IPS-20b (cell line): ENCODE results near the gene MCUR1.
A peak's percentile ranks its signal among the peaks of the same experiment; 100 is the strongest.
"Not testable (repeated sequence)": the region's sequence is repeated elsewhere in the genome, so short reads cannot be mapped to it uniquely, and the experiment has no call there.

Experiments
- H3K27ac ChIP-seq: one replicate; pipeline ENCODE4 v1.5.1; 2013; ENCODE audit warnings: low read length
- H3K27me3 ChIP-seq: 2 replicates; pipeline ENCODE4 v1.6.1; 2013; ENCODE audit warnings: mild to moderate bottlenecking, low read length, inconsistent platforms; ENCODE audit not compliant: insufficient read depth
- H3K36me3 ChIP-seq: 2 replicates; pipeline ENCODE4 v1.6.1; 2013; ENCODE audit warnings: low read depth, mild to moderate bottlenecking, inconsistent platforms, low read length, moderate library complexity; ENCODE audit not compliant: insufficient read depth
- H3K4me1 ChIP-seq: 2 replicates; pipeline ENCODE4 v1.6.1; 2013; ENCODE audit warnings: mild to moderate bottlenecking, control low read depth, inconsistent platforms, low read length, moderate library complexity; ENCODE audit not compliant: insufficient read depth
- H3K4me3 ChIP-seq: 2 replicates; pipeline ENCODE4 v1.5.1; 2013; ENCODE audit warnings: mild to moderate bottlenecking, low read length, inconsistent platforms
- H3K9ac ChIP-seq: 2 replicates; pipeline ENCODE4 v1.6.1; 2013; ENCODE audit warnings: low read depth, mild to moderate bottlenecking, inconsistent platforms, low read length, moderate library complexity
- H3K9me3 ChIP-seq: 2 replicates; pipeline ENCODE4 v1.6.1; 2013; ENCODE audit warnings: mild to moderate bottlenecking, low read depth, low read length, inconsistent platforms; ENCODE audit not compliant: insufficient read depth

MCUR1 gene

GRCh38 chr6:13814176-13814937 lies at the start of gene MCUR1:
Gene MCUR1, minus strand, starts transcription at chr6:13814557. Its CDS starts 128 bp downstream, at chr6:13814429.
- Histone ChIP-seq H3K36me3 (no peaks in the 10 kb centered on the region; the same call in 1 of the 2 replicates), H3K9ac (peak within 1 kb of the TSS; percentile 83), H3K4me1 (peaks cover 8% of the 10 kb centered on the region), H3K27me3 (no peaks in the 10 kb centered on the region), H3K9me3 (no peaks in the 10 kb centered on the region), H3K4me3 (peak within 1 kb of the TSS; percentile 84), H3K27ac (peak within 1 kb of the TSS; percentile 81)

GRCh38 chr6:13863699-13864155 lies 49.4 kb upstream of the MCUR1 start:
- no peak overlapping the region for H3K9ac ChIP-seq
- H3K27me3 ChIP-seq: no peaks in the 10 kb centered on the region; the same call in 1 of the 2 replicates
- no peaks in the 10 kb centered on the region for H3K36me3 ChIP-seq
- no peak overlapping the region for H3K27ac ChIP-seq
- H3K9me3 ChIP-seq: peaks cover 4% of the 10 kb centered on the region; the same call in 1 of the 2 replicates
- no peaks in the 10 kb centered on the region for H3K4me1 ChIP-seq
- H3K4me3 ChIP-seq: no peak overlapping the region

- not testable (repeated sequence) for H3K27me3 ChIP-seq, H3K27ac ChIP-seq, H3K9ac ChIP-seq, H3K9me3 ChIP-seq, H3K4me1 ChIP-seq, H3K36me3 ChIP-seq
- H3K4me3 ChIP-seq: peak overlapping the region; percentile 40; the same call in 1 of the 2 replicates
Measured at GRCh38 chr6:13860556-13861185, 46.3 kb upstream of the MCUR1 start.

GRCh38 chr6:13859871-13860555 lies 45.7 kb upstream of the MCUR1 start:
- H3K36me3 ChIP-seq: no peaks in the 10 kb centered on the region
- H3K9me3 ChIP-seq: peaks cover 4% of the 10 kb centered on the region; the same call in 1 of the 2 replicates
- no peak overlapping the region for H3K9ac ChIP-seq
- peak overlapping the region; percentile 40; the same call in 1 of the 2 replicates for H3K4me3 ChIP-seq
- H3K27me3 ChIP-seq: no peaks in the 10 kb centered on the region; the same call in 1 of the 2 replicates
- H3K4me1 ChIP-seq: no peaks in the 10 kb centered on the region
- H3K27ac ChIP-seq: no peak overlapping the region

- H3K9ac ChIP-seq: no peak overlapping the region
- H3K27me3 ChIP-seq: no peaks in the 10 kb centered on the region; the same call in 1 of the 2 replicates
- H3K9me3 ChIP-seq: no peaks in the 10 kb centered on the region
- no peaks in the 10 kb centered on the region for H3K36me3 ChIP-seq
- no peak overlapping the region for H3K4me3 ChIP-seq
- H3K4me1 ChIP-seq: no peaks in the 10 kb centered on the region
- H3K27ac ChIP-seq: no peak overlapping the region
Measured at GRCh38 chr6:13854716-13855250, 40.4 kb upstream of the MCUR1 start.

GRCh38 chr6:13853871-13854270 lies 39.5 kb upstream of the MCUR1 start:
- Histone ChIP-seq H3K36me3 (no peaks in the 10 kb centered on the region), H3K4me3 (no peak overlapping the region), H3K4me1 (peaks cover 3% of the 10 kb centered on the region), H3K9me3 (no peaks in the 10 kb centered on the region), H3K9ac (no peak overlapping the region), H3K27me3 (no peaks in the 10 kb centered on the region), H3K27ac (no peak overlapping the region)

- Histone ChIP-seq H3K27ac (no peak overlapping the region), H3K27me3 (no peaks in the 10 kb centered on the region), H3K36me3 (no peaks in the 10 kb centered on the region), H3K4me3 (no peak overlapping the region), H3K9ac (no peak overlapping the region), H3K4me1 (peaks cover 21% of the 10 kb centered on the region), H3K9me3 (no peaks in the 10 kb centered on the region)
Measured at GRCh38 chr6:13851803-13852202, 37.4 kb upstream of the MCUR1 start.

- Histone ChIP-seq H3K9me3 (no peaks in the 10 kb centered on the region), H3K4me3 (no peak overlapping the region), H3K27me3 (no peaks in the 10 kb centered on the region), H3K36me3 (no peaks in the 10 kb centered on the region), H3K27ac (no peak overlapping the region), H3K9ac (no peak overlapping the region), H3K4me1 (peaks cover 21% of the 10 kb centered on the region)
Measured at GRCh38 chr6:13851330-13851729, 37.0 kb upstream of the MCUR1 start.

- H3K9ac ChIP-seq, H3K36me3 ChIP-seq, H3K4me3 ChIP-seq, H3K27ac ChIP-seq, H3K9me3 ChIP-seq, H3K27me3 ChIP-seq: not testable (repeated sequence)
- peaks cover 21% of the 10 kb centered on the region for H3K4me1 ChIP-seq
Measured at GRCh38 chr6:13850690-13851089, 36.3 kb upstream of the MCUR1 start.

GRCh38 chr6:13848522-13849150 lies 34.3 kb upstream of the MCUR1 start:
- Histone ChIP-seq H3K36me3 (no peaks in the 10 kb centered on the region), H3K4me1 (peaks cover 21% of the 10 kb centered on the region), H3K27me3 (no peaks in the 10 kb centered on the region), H3K9ac (peak overlapping the region; percentile 5; the same call in 1 of the 2 replicates), H3K27ac (no peak overlapping the region), H3K9me3 (no peaks in the 10 kb centered on the region), H3K4me3 (no peak overlapping the region)
